ENCODE data around the gene MORN3. TPM values are rescaled to one million over a fixed set of nuclear protein-coding genes. Genes with fewer than 3 reads are reported as not detected.

MORN3 gene
- total and polyA plus RNA-seq, 9 of the 15 experiments (the other 6 are each of a cell fraction or from before 2014, with no cell fraction given) = 0.09 to 0.27 (median 0.20) TPM

- peak; percentile 23 for TF ChIP-seq ARHGAP35 (IDR thresholded peaks at IDR 0.05; ENCODE audit: partially characterized antibody)
- TF ChIP-seq MEF2A (IDR thresholded peaks at IDR 0.05; ENCODE audit: control insufficient read depth, low read depth, low read length) = no peak
- no peak for TF ChIP-seq ZNF23 (CRISPR knock-in tag; IDR thresholded peaks at IDR 0.05)
Measured at GRCh38 chr12:121610239-121611149, 59.0 kb downstream of the MORN3 start (continued).

- 55% methylated on average over 6 of the region's 6 CpGs for WGBS (ENCODE audit: insufficient coverage, low coverage, missing lambda C conversion rate)
- no peaks in the 10 kb centered on the region for H3K79me2 ChIP-seq (ENCODE audit: control insufficient read depth, insufficient read depth, low read length)
- intact Hi-C loops (cut with micrococcal nuclease) = no loop called here
- DNase-seq (ENCODE audit: extremely low read depth in 1 of 4, low spot score in 3 of 4) (no peak), FAIRE-seq (no peak), ATAC-seq (no peak)
- H3K4me3 ChIP-seq = no peak overlapping the region
- H3K9me3 ChIP-seq (replicated peaks; ENCODE audit: control insufficient read depth, insufficient read depth, low read depth, low read length) = no peaks in the 10 kb centered on the region
- no peaks in the 10 kb centered on the region; a peak in 1 of 5 replicates for H3K27me3 ChIP-seq (ENCODE audit: control insufficient read depth in 2 of 2, insufficient read depth in 2 of 2, low read length in 2 of 2)
- no peak overlapping the region for H3K27ac ChIP-seq (ENCODE audit: extremely low read depth, low read depth, low read length)
- no peaks in the 10 kb centered on the region for H3K9me1 ChIP-seq (ENCODE audit: control insufficient read depth, insufficient read depth, low read length)
- H3K4me1 ChIP-seq (replicated peaks in 1 of 2; ENCODE audit: control insufficient read depth in 2 of 2, insufficient read depth in 2 of 2, low read length in 2 of 2) = peaks cover 0 to 6% of the 10 kb centered on the region in 2 experiments; a peak in 2 of 5 replicates
- no TSS peak for BruUV-seq (replicated peaks)
- no peak overlapping the region for H3K9ac ChIP-seq (ENCODE audit: insufficient read depth in 1 of 2, low read depth in 2 of 2, low read length in 2 of 2)
- in situ Hi-C loops (cut with MboI) = no loop called here
- H3K4me2 ChIP-seq (ENCODE audit: insufficient read depth, low read length) = no peak overlapping the region
- no peaks in the 10 kb centered on the region for H4K20me1 ChIP-seq (replicated peaks; ENCODE audit: control insufficient read depth, insufficient read depth, low read length)
- TF ChIP-seq ARID1B (IDR thresholded peaks at IDR 0.05) (no peak), RBM25 (IDR thresholded peaks at IDR 0.05; ENCODE audit: low read depth, low read length, severe bottlenecking) (peak; percentile 43), ARNT (IDR thresholded peaks at IDR 0.05) (no peak), CBFA2T2 (conservative IDR thresholded peaks at IDR 0.05) (no peak), MAFF (IDR thresholded peaks at IDR 0.05; ENCODE audit: low read length) (peak; percentile 69), ZNF232 (CRISPR knock-in tag; IDR thresholded peaks at IDR 0.05) (no peak), E2F5 (CRISPR knock-in tag; IDR thresholded peaks at IDR 0.05) (no peak), C11orf30 (IDR thresholded peaks at IDR 0.05; ENCODE audit: low read depth) (peak; percentile 82), ZNF316 (IDR thresholded peaks at IDR 0.05) (peak; percentile 89), ZNF165 (CRISPR knock-in tag; IDR thresholded peaks at IDR 0.05; ENCODE audit: borderline replicate concordance) (no peak), ZBTB8A (IDR thresholded peaks at IDR 0.05; ENCODE audit: partially characterized antibody) (no peak), MAFK (IDR thresholded peaks at IDR 0.05; ENCODE audit: low read length) (peak; percentile 73), ETV5 (CRISPR knock-in tag; IDR thresholded peaks at IDR 0.05; ENCODE audit: low read depth) (no peak), DNMT1 (IDR thresholded peaks at IDR 0.05) (no peak), MAFG (tag; conservative IDR thresholded peaks at IDR 0.05) (peak; percentile 72)
- ChIA-PET POLR2A (no interaction called here), CTCF (ENCODE audit: low intra/inter-chr PET ratio) (no interaction called here)
- no peaks in the 10 kb centered on the region for H3K36me3 ChIP-seq (ENCODE audit: control insufficient read depth, insufficient read depth, low read length)
- H2AFZ ChIP-seq (ENCODE audit: low read depth, low read length) = no peak overlapping the region
Measured at GRCh38 chr12:121608301-121608700, 61.2 kb downstream of the MORN3 start.
